Brain microvascular endothelial cell (primary cell): ENCODE results near the gene HDHD2.
A peak's percentile ranks its signal among the peaks of the same experiment; 100 is the strongest.

Experiments used
- DNase-seq: peaks from one replicate; pipeline ENCODE4 v3.0.0-alpha.2; 2020
- H3K27ac ChIP-seq: fragments of 250-450 bp; sonication (Bioruptor Pico); 2 replicates; pipeline ENCODE4 v1.5.1; 2020; ENCODE audit warnings: mild to moderate bottlenecking, moderate library complexity
- H3K27me3 ChIP-seq: fragments of 250-450 bp; sonication (Bioruptor Pico); replicated peaks from 2 replicates; pipeline ENCODE4 v1.5.1; 2020; ENCODE audit warnings: mild to moderate bottlenecking
- H3K36me3 ChIP-seq: fragments of 250-450 bp; sonication (Bioruptor Pico); replicated peaks from 2 replicates; pipeline ENCODE4 v1.5.1; 2020; ENCODE audit warnings: mild to moderate bottlenecking
- H3K4me3 ChIP-seq: 2 replicates; pipeline ENCODE4 v1.5.1; 2011; ENCODE audit warnings: low read depth, mild to moderate bottlenecking, control low read depth, low read length, moderate library complexity
- in situ Hi-C: cut with HindIII; loops from 2 replicates; pipeline ENCODE4 v1.10.0; 2017; ENCODE audit warnings: low sequenced_read_pairs, low pct_ligation_motif_present
- TF ChIP-seq, protein P1 (sequence below): IDR thresholded peaks from 2 replicates; pipeline ENCODE4 v1.5.1; 2011; ENCODE audit warnings: low read depth, mild to moderate bottlenecking, moderate library complexity, low read length, control low read depth, inconsistent platforms; ENCODE audit errors: missing control alignments

HDHD2 gene

GRCh38 chr18:47180765-47181164 lies 30.5 kb upstream of the HDHD2 start:
- TF ChIP-seq, protein P1, sequence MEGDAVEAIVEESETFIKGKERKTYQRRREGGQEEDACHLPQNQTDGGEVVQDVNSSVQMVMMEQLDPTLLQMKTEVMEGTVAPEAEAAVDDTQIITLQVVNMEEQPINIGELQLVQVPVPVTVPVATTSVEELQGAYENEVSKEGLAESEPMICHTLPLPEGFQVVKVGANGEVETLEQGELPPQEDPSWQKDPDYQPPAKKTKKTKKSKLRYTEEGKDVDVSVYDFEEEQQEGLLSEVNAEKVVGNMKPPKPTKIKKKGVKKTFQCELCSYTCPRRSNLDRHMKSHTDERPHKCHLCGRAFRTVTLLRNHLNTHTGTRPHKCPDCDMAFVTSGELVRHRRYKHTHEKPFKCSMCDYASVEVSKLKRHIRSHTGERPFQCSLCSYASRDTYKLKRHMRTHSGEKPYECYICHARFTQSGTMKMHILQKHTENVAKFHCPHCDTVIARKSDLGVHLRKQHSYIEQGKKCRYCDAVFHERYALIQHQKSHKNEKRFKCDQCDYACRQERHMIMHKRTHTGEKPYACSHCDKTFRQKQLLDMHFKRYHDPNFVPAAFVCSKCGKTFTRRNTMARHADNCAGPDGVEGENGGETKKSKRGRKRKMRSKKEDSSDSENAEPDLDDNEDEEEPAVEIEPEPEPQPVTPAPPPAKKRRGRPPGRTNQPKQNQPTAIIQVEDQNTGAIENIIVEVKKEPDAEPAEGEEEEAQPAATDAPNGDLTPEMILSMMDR = no peak
- H3K27ac ChIP-seq = no peak overlapping the region
- in situ Hi-C loops = no loop called here

DNA sequence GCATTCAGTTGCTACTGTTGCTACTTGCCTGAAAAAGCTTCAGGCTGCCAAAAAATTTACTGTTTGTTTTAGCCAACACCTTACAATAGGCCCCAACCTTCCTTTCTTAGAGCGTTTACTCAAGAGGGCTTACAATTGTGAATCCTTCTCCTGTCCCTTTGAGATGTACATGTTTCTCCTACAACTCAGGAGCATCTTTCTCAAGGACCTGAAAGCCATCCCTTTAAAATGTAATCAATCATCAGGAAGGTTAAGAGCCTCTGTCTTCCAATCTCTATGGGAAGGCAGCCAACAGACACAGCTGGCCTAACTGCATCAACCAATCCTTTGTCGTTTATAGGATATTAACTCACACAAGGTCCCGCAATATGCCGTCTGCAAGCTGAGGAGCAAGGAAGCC lies 29.2 kb upstream of the HDHD2 start:
- in situ Hi-C loops = no loop called here
- Histone ChIP-seq H3K27ac (no peak overlapping the region), H3K4me3 (no peak overlapping the region), H3K36me3 (no peaks in the 10 kb centered on the region), H3K27me3 (no peaks in the 10 kb centered on the region)
- TF ChIP-seq, protein P1 = no peak
- DNase-seq = no peak

More at GRCh38 chr18:47180765-47181164, 30.5 kb upstream of the HDHD2 start:
- Histone ChIP-seq H3K4me3 (no peak overlapping the region), H3K36me3 (no peaks in the 10 kb centered on the region), H3K27me3 (no peaks in the 10 kb centered on the region)
- no peak for DNase-seq

DNA sequence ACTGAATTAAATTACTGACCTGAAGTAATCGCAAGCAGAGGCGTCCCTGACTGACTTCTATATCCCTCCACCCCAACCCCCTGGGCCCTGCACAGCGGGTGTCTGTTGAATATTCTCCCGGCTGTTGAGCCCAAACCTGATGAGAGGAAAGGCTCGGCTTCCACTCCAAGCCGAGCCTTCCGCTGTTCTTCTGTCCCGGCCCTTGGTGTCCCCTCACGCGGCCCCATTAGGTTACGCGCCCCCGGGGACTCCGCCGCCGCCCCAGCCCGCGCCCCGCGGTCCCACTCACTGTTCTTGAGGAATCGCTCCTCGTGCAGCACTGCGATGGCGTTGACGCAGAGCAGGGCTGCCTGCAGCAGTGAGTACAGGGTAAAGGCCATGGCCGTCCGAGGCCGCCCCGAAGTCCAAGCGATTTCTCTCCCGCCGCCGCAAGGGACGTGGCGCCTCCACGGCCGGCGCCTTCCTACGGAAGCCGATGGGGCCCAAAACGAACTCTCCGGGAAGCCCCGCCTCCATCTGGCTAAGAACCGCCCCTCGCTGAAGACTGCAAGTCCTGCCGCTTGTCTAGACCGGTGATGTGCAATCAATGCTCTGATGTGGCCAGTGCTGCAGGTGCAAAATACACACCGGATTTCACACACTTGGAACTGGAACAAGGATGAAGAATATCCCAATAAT lies 25.7 kb upstream of the HDHD2 start, which contains the start of gene IER3IP1:
Gene IER3IP1, minus strand, starts transcription at position 467 of the 678 bp plus-strand sequence. Its CDS starts 87 bp downstream, at position 380.
- Histone ChIP-seq H3K36me3 (peaks cover 4% of the 10 kb centered on the region), H3K27me3 (no peaks in the 10 kb centered on the region), H3K4me3 (peak within 1 kb of the TSS; percentile 86), H3K27ac (peak within 1 kb of the TSS; percentile 85)
- in situ Hi-C loops = no loop called here
- TF ChIP-seq, protein P1 = peak; percentile 19
- DNase-seq = peak; percentile 92

DNA sequence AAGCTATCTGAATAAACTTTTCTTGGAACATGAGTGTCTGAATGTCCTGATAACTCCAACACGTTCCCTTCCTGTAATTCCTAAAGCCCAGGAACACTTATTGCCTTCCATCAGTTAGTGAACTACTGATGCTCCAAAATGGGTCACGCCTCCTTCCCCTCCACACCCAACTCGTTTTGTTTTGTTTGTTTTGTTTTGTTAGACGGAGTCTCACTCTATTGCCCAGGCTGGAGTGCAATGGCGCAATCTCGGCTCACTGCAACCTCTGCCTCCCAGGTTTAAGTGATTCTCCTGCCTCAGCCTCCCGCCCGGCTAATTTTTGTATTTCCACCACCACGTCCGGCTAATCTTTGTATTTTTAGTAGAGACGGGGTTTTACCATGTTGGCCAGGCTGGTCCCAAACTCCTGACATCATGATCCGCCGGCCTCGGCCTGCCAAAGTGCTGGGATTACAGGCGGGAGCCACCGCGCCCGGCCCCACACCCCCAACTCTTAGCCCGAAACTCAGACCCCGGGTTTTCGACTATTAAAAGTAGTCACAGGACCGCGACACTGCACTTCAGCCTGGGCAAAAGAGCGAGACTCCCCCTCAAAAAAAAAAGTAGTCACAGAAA lies 25.1 kb upstream of the HDHD2 start:
- in situ Hi-C loops = no loop called here
- H3K4me3 ChIP-seq = peak overlapping the region; percentile 86
- no peak for DNase-seq
- peaks cover 4% of the 10 kb centered on the region for H3K36me3 ChIP-seq
- TF ChIP-seq, protein P1 = no peak
- H3K27ac ChIP-seq = peak overlapping the region; percentile 85
- no peaks in the 10 kb centered on the region for H3K27me3 ChIP-seq

- TF ChIP-seq, protein P1 = no peak
- Histone ChIP-seq H3K27ac (no peak overlapping the region), H3K27me3 (no peaks in the 10 kb centered on the region), H3K36me3 (peaks cover 4% of the 10 kb centered on the region), H3K4me3 (peak overlapping the region; percentile 86)
- DNase-seq = no peak
- in situ Hi-C loops = no loop called here
These were observed 24.3 kb upstream of the HDHD2 start for GRCh38 chr18:47174545-47175116.
